NCI-H1092 (cell line): ENCODE measurements around the gene DACH2.

ENCODE experiments used
- DNase-seq: peaks from one replicate; lab custom pipeline; 2025; lab: John Stamatoyannopoulos, UW

The DACH2 gene

DNA sequence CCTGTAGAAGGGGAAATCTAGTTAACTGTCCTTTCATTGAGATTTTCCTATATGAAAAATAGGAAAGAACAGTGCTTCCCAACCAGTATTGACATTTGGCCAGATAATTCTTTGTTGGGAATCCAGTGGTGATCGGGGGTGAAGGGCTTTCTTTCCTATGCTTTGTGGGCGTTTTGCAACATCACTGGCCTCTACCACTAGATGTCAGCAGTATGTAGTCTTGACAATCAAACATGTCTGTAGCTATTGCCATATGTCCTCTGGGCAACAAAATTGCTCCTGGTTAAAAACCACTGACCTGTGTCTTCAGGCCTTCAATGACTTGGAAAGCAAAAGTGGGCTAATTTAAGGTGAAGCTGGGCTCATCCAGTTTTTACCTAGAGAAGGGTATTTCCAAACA lies 658.5 kb downstream of the DACH2 start:
- no peak for DNase-seq

DNA sequence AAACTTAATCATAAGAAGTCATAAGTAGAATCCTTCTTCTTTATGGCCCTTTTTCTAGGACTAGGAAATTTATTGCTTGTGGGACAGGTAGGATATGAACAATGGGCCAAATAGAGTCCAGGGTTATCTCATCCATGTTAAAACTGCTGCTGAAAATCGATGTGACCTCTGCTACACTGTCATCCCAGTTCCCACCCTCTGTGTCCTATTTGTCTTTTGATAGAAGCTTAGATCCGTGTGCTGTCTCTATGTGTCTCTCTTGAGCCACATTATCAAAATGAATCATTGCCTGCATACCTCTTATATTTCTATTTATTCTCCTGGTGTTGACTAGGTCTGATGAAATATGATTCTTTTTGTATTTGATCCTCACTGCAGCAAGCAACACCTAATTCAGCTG lies 661.4 kb downstream of the DACH2 start:
- DNase-seq = no peak

DNA sequence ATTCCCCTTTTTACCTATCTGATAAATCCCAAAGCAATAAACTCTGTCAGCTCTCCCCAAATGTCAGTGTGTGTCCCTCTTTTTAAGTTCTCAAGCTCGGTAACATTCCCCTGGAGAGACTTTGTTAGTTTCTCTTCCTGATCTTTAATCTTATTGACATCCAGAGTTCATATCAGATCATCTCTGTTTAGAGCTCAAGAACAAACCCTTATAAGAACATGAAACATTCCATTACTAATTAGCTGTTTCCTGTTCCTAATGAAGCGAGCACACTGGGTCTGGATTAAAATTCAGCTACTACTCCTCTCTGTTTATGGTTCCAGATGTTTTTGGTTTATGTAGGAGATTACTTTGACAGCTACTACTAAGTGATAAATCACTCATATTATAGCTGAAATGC lies 681.5 kb downstream of the DACH2 start:
- DNase-seq = no peak

DNA sequence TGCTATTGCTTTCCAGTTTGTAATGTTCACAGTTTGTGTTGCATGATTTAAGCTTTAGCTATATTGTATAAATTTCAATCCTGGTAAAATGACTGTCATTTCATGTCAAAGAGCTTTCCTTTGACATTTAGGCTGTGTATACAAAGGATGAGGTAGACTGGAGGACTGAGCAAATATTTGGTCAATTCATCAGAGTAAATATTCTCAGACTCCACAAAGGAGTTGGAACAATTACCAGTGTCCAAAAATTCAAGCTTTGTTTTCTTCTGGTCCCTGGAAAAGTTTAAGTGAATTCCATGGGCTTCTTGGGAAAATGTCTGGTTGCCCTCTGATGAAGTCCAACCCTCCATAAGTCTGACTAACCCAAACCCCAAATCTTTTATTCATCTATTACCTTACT lies 682.4 kb downstream of the DACH2 start:
- DNase-seq = no peak

DNA sequence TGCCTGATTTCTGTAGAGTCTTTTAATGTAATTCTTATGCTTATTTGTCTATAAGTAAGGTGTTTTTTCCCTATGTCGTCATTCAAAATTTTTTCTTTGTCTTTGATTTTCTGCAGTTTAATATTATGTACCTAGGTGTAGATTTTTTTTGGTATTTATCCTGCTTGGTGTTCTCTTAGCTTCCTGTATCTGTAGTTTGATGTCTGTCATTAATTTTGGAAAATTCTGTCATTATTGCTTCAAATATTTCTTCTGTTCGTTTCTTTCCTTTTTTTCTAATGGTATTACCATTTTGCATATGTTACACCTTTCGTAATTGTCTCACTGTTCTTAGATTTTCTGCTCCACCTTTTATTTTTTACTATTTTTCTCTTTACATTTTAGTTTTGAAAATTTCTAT lies 696.9 kb downstream of the DACH2 start:
- DNase-seq = no peak
